ENCODE measurements around the gene CCSER1.

GRCh38 chr4:90121676-90122354 is 5.4 kb upstream of the CCSER1 start:
- no peak for TF ChIP-seq POLR2A (IDR thresholded peaks at IDR 0.05; ENCODE audit: low read depth, low read length)
- no peak for TF ChIP-seq TAF1 (IDR thresholded peaks at IDR 0.05; ENCODE audit: borderline replicate concordance, low read depth, low read length)
